GM19438 (cell line): ENCODE data around the gene HOGA1.
"Not testable (repeated sequence)": the region's sequence is repeated elsewhere in the genome, so short reads cannot be mapped to it uniquely, and the experiment has no call there.

Source experiments
- ATAC-seq: cut with Tn5 transposase; IDR thresholded peaks from one replicate; pipeline ENCODE4 v1.9.1; 2021; ENCODE audit warnings: low read depth; ENCODE audit not compliant: unreplicated experiment

The HOGA1 gene

GRCh38 chr10:97601268-97602215, 17.4 kb downstream of the HOGA1 start:
- ATAC-seq: no peak

- ATAC-seq: no peak
Measured at GRCh38 chr10:97607095-97607636, 23.0 kb downstream of the HOGA1 start.

- no peak for ATAC-seq
Measured at GRCh38 chr10:97608991-97609561, 24.9 kb downstream of the HOGA1 start.

- no peak for ATAC-seq
Measured at GRCh38 chr10:97611473-97611872, 27.3 kb downstream of the HOGA1 start.

- ATAC-seq: no peak
Measured at GRCh38 chr10:97612386-97612785, 28.2 kb downstream of the HOGA1 start.

- no peak for ATAC-seq
Measured at GRCh38 chr10:97618285-97618684, 34.1 kb downstream of the HOGA1 start.

- ATAC-seq: no peak
Measured at GRCh38 chr10:97618733-97619132, 34.5 kb downstream of the HOGA1 start.

GRCh38 chr10:97623277-97623676, 39.1 kb downstream of the HOGA1 start:
- ATAC-seq: no peak

- no peak for ATAC-seq
Measured at GRCh38 chr10:97627731-97628130, 43.5 kb downstream of the HOGA1 start.

- ATAC-seq: no peak
Measured at GRCh38 chr10:97628228-97628627, 44.0 kb downstream of the HOGA1 start.

GRCh38 chr10:97629289-97629688, 45.1 kb downstream of the HOGA1 start:
- no peak for ATAC-seq

GRCh38 chr10:97631098-97631497, 46.9 kb downstream of the HOGA1 start:
- no peak for ATAC-seq

- ATAC-seq: peak; percentile 99
Measured at GRCh38 chr10:97632949-97633884, 49.0 kb downstream of the HOGA1 start, which contains the start of gene MORN4. Gene MORN4 (minus strand): TSS chr10:97633500. CDS start chr10:97619653, 13,847 bp downstream.

- no peak for ATAC-seq
Measured at GRCh38 chr10:97633921-97634320, 49.7 kb downstream of the HOGA1 start.

- no peak for ATAC-seq
Measured at GRCh38 chr10:97635577-97635976, 51.4 kb downstream of the HOGA1 start.

GRCh38 chr10:97639090-97639489, 54.9 kb downstream of the HOGA1 start:
- not testable (repeated sequence) for ATAC-seq

GRCh38 chr10:97640174-97640867, 56.1 kb downstream of the HOGA1 start, which contains the start of gene PI4K2A:
Gene PI4K2A (plus strand): TSS chr10:97640671. CDS start chr10:97640743, 72 bp downstream.
- ATAC-seq: peak; percentile 95

GRCh38 chr10:97640868-97641811, 57.0 kb downstream of the HOGA1 start:
- peak; percentile 25 for ATAC-seq
